Measurements from ENCODE around the gene HOXA9.

HOXA9 gene

GRCh38 chr7:27121684-27122076 is 43.7 kb downstream of the HOXA9 start:
- no peak overlapping the region for H3K27ac ChIP-seq (replicated peaks)
- H3K4me3 ChIP-seq (replicated peaks; ENCODE audit: insufficient read depth, low read length) = no peak overlapping the region
- TF ChIP-seq POLR2AphosphoS5 (IDR thresholded peaks at IDR 0.05; ENCODE audit: low read depth) (no peak), REST (IDR thresholded peaks at IDR 0.05; ENCODE audit: insufficient replicate concordance, low read depth) (no peak), SPI1 (IDR thresholded peaks at IDR 0.05; ENCODE audit: borderline replicate concordance, low read depth) (no peak)
- TF ChIP-seq, protein P1, sequence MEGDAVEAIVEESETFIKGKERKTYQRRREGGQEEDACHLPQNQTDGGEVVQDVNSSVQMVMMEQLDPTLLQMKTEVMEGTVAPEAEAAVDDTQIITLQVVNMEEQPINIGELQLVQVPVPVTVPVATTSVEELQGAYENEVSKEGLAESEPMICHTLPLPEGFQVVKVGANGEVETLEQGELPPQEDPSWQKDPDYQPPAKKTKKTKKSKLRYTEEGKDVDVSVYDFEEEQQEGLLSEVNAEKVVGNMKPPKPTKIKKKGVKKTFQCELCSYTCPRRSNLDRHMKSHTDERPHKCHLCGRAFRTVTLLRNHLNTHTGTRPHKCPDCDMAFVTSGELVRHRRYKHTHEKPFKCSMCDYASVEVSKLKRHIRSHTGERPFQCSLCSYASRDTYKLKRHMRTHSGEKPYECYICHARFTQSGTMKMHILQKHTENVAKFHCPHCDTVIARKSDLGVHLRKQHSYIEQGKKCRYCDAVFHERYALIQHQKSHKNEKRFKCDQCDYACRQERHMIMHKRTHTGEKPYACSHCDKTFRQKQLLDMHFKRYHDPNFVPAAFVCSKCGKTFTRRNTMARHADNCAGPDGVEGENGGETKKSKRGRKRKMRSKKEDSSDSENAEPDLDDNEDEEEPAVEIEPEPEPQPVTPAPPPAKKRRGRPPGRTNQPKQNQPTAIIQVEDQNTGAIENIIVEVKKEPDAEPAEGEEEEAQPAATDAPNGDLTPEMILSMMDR (IDR thresholded peaks at IDR 0.05; ENCODE audit: insufficient read depth, low read length) = no peak
- peaks cover 7% of the 10 kb centered on the region for H3K27me3 ChIP-seq (ENCODE audit: insufficient read depth, poor library complexity, severe bottlenecking)
- DNase-seq (ENCODE audit: low read depth in 1 of 2, low spot score in 1 of 2) = no peak

DNA sequence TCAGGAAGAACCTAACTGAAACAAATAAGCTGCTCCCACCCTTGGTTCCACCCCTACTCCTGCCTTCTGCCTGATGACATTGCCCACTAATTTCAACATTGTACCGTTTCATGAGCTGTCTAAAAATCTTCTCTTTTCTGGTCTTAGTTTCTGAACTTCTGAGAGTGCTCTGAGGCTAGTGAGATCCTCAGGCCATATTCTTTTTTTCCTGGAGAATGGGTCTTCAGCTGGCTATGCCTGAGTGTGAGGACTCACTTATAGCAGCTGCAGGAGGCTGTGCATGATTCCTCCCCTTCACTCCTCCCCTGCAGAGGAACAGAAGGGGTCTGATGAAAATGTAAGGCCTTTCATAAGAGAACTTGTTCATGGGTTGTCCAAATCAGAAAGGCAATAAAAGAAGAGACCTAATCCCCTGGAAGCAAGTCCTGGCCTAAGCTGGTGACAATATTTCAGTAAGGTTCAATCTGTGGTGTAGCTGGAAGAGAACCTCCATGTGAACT is 45.9 kb downstream of the HOXA9 start:
- DNase-seq (ENCODE audit: low read depth in 1 of 2, low spot score in 1 of 2) = no peak
- no peak for TF ChIP-seq GABPA (IDR thresholded peaks at IDR 0.05; ENCODE audit: low read depth)
- TF ChIP-seq, protein P1 (IDR thresholded peaks at IDR 0.05; ENCODE audit: insufficient read depth, low read length) = no peak
- no peak overlapping the region for H3K4me3 ChIP-seq (replicated peaks; ENCODE audit: insufficient read depth, low read length)
- H3K27me3 ChIP-seq (ENCODE audit: insufficient read depth, poor library complexity, severe bottlenecking) = peaks cover 3% of the 10 kb centered on the region
- H3K27ac ChIP-seq (replicated peaks) = no peak overlapping the region

DNA sequence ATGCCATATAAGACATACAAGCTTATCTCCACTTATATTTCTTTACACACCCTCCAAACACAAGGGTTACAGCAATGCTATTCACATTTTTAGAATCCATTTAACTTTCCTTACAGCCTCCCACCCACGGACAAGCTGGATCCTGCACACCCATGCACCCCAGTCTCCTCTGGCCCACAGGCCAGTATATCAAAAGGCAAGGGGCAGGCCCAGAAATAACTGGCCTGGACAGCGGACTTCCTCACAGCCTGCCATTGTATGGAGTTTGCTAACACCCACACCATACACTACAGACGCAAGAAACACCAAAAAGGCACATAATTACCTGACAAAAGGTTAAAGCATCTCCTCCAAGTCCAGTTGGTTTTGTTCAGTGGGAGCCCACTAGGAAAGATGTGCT is 46.8 kb downstream of the HOXA9 start:
- Histone ChIP-seq H3K27ac (replicated peaks) (no peak overlapping the region), H3K27me3 (ENCODE audit: insufficient read depth, poor library complexity, severe bottlenecking) (peaks cover 3% of the 10 kb centered on the region)

GRCh38 chr7:27117887-27118491 is 47.3 kb downstream of the HOXA9 start:
- no peak for DNase-seq (ENCODE audit: low read depth in 1 of 2, low spot score in 1 of 2)
- peaks cover 3% of the 10 kb centered on the region for H3K27me3 ChIP-seq (ENCODE audit: insufficient read depth, poor library complexity, severe bottlenecking)
- no peak for TF ChIP-seq REST (IDR thresholded peaks at IDR 0.05; ENCODE audit: insufficient replicate concordance, low read depth)
- no peak for TF ChIP-seq GABPA (IDR thresholded peaks at IDR 0.05; ENCODE audit: low read depth)
- no peak for TF ChIP-seq POLR2AphosphoS5 (IDR thresholded peaks at IDR 0.05; ENCODE audit: low read depth)
- TF ChIP-seq, protein P1 (IDR thresholded peaks at IDR 0.05; ENCODE audit: insufficient read depth, low read length) = no peak
- no peak overlapping the region for H3K4me3 ChIP-seq (replicated peaks; ENCODE audit: insufficient read depth, low read length)
- no peak overlapping the region for H3K27ac ChIP-seq (replicated peaks)

More for the DNA sequence above, 46.8 kb downstream of the HOXA9 start:
- DNase-seq (ENCODE audit: low read depth in 1 of 2, low spot score in 1 of 2) = no peak
- TF ChIP-seq POLR2AphosphoS5 (IDR thresholded peaks at IDR 0.05; ENCODE audit: low read depth) (no peak), GABPA (IDR thresholded peaks at IDR 0.05; ENCODE audit: low read depth) (no peak), SPI1 (IDR thresholded peaks at IDR 0.05; ENCODE audit: borderline replicate concordance, low read depth) (no peak)
- TF ChIP-seq, protein P1 (IDR thresholded peaks at IDR 0.05; ENCODE audit: insufficient read depth, low read length) = no peak
- H3K4me3 ChIP-seq (replicated peaks; ENCODE audit: insufficient read depth, low read length) = no peak overlapping the region
